ENCODE measurements around the gene SMTNL1. TPM values are rescaled to one million over a fixed set of nuclear protein-coding genes. Genes with fewer than 3 reads are reported as not detected.

The SMTNL1 gene
- total and polyA plus RNA-seq, 9 of the 15 experiments (the other 6 are each of a cell fraction or from before 2014, with no cell fraction given): not detected

- TF ChIP-seq MGA (IDR thresholded peaks at IDR 0.05) (no peak), MITF (IDR thresholded peaks at IDR 0.05) (no peak), ZNF551 (CRISPR knock-in tag; IDR thresholded peaks at IDR 0.05) (no peak), HDAC1 (IDR thresholded peaks at IDR 0.05) (no peak)
Measured at GRCh38 chr11:57546451-57546850, 9.1 kb downstream of the SMTNL1 start (continued).

All from K562 (cell line).